CD4-positive, alpha-beta T cell treated with Interleukin-12 subunit alpha and Interleukin-12 subunit beta, for 1 hour (primary cell): ENCODE data around the gene CXCL3.

Source experiments
- DNase-seq: peaks from one replicate; pipeline ENCODE4 v3.0.0-alpha.2; 2020

CXCL3 gene

GRCh38 chr4:74054483-74055047 lies 16.1 kb upstream of the CXCL3 start:
- no peak for DNase-seq

GRCh38 chr4:74047152-74047551 lies 8.7 kb upstream of the CXCL3 start:
- no peak for DNase-seq

- no peak for DNase-seq
Observed at GRCh38 chr4:74045772-74046171, 7.3 kb upstream of the CXCL3 start.

GRCh38 chr4:74045247-74045646 lies 6.8 kb upstream of the CXCL3 start:
- DNase-seq: no peak

GRCh38 chr4:74044677-74045076 lies 6.2 kb upstream of the CXCL3 start:
- no peak for DNase-seq

GRCh38 chr4:74042681-74043080 lies 4.2 kb upstream of the CXCL3 start:
- no peak for DNase-seq

- no peak for DNase-seq
Observed at GRCh38 chr4:74041418-74041817, 2.9 kb upstream of the CXCL3 start.

- no peak for DNase-seq
Observed at GRCh38 chr4:74039315-74039763, 850 bp upstream of the CXCL3 start.

GRCh38 chr4:74038086-74038424 lies 434 bp downstream of the CXCL3 start:
- DNase-seq: no peak

GRCh38 chr4:74037076-74037955 lies 1.2 kb downstream of the CXCL3 start:
- no peak for DNase-seq

GRCh38 chr4:74033739-74034138 lies 4.8 kb downstream of the CXCL3 start:
- no peak for DNase-seq

- no peak for DNase-seq
Observed at GRCh38 chr4:74032064-74032463, 6.4 kb downstream of the CXCL3 start.

GRCh38 chr4:74031576-74031975 lies 6.9 kb downstream of the CXCL3 start:
- no peak for DNase-seq

- DNase-seq: no peak
Observed at GRCh38 chr4:74030285-74030684, 8.2 kb downstream of the CXCL3 start.

- no peak for DNase-seq
Observed at GRCh38 chr4:74028504-74028903, 10.0 kb downstream of the CXCL3 start.

GRCh38 chr4:74023709-74024108 lies 14.8 kb downstream of the CXCL3 start:
- DNase-seq: no peak

GRCh38 chr4:74021601-74022000 lies 16.9 kb downstream of the CXCL3 start:
- no peak for DNase-seq

GRCh38 chr4:74018771-74019170 lies 19.7 kb downstream of the CXCL3 start:
- no peak for DNase-seq

GRCh38 chr4:74018116-74018515 lies 20.4 kb downstream of the CXCL3 start:
- DNase-seq: no peak

GRCh38 chr4:74016068-74016467 lies 22.4 kb downstream of the CXCL3 start:
- no peak for DNase-seq

GRCh38 chr4:74015126-74015780 lies 23.2 kb downstream of the CXCL3 start:
- no peak for DNase-seq

- DNase-seq: no peak
Observed at GRCh38 chr4:74014332-74014731, 24.2 kb downstream of the CXCL3 start.

- no peak for DNase-seq
Observed at GRCh38 chr4:74013264-74013663, 25.2 kb downstream of the CXCL3 start.

GRCh38 chr4:74012130-74012529 lies 26.4 kb downstream of the CXCL3 start:
- DNase-seq: no peak
